AML-193 (cell line): ENCODE results near the gene GLRX2.
"Not testable (repeated sequence)": the region's sequence is repeated elsewhere in the genome, so short reads cannot be mapped to it uniquely, and the experiment has no call there.

Experiments used
- DNase-seq, 2 experiments: peaks; one replicate each; lab custom pipeline; 2025; lab: John Stamatoyannopoulos, UW

GLRX2 gene

DNA sequence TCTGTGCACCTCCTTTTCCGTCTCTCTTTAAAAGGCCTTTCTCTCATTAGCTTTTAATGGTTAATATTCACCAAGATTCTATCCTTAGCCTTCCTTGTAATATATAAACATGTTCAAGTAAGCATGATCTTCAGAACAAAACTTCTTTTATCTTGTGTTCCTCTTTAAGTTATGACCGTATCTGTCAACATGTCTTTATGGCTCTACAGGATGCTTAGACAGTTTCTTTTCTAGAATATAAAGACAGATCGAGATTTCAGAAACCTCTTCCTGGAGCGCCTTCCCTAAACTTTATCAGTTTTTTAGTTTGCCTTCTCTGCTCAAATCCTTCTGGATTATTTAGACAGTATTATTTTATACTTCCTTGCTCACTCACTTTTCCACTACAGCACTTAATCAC is 38.6 kb downstream of the GLRX2 start:
- no peak for DNase-seq

GRCh38 chr1:193065954-193066353 is 39.3 kb downstream of the GLRX2 start:
- no peak for DNase-seq

GRCh38 chr1:193062698-193063463 is 42.3 kb downstream of the GLRX2 start:
- DNase-seq = no peak

- DNase-seq = peak; percentile 43 to 52
These were observed 44.3 kb downstream of the GLRX2 start for GRCh38 chr1:193060938-193061337.

DNA sequence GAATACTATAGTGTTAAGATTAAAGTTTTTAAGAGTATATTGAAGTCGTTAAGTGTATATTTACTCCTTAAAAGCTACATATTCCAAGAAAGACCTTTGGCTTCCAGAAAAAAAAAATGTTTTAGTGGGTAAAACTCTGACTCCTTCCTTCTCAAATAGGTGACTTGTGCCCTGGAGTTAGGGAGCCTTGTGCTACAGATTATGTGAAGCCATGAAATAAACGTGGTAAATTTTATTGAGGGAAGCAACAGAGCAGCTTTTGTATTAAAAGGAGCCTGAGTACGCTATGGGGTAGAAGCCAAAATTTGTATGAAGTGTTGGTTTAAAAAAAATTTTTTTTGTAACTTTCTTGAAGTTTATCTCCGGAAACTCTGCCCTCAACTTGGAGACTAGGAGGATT is 44.8 kb downstream of the GLRX2 start:
- DNase-seq = no peak

- DNase-seq = no peak
These were observed 45.2 kb downstream of the GLRX2 start for GRCh38 chr1:193060115-193060403.

GRCh38 chr1:193059282-193060114 is 45.7 kb downstream of the GLRX2 start, which contains the start of the genes RO60 and UCHL5:
Gene RO60, plus strand, starts transcription at chr1:193059612. Its CDS starts 9,443 bp downstream, at chr1:193069055.
Gene UCHL5, minus strand, starts transcription at chr1:193059360. Its CDS starts 100 bp downstream, at chr1:193059260.
- DNase-seq = peak; percentile 96 to 97

DNA sequence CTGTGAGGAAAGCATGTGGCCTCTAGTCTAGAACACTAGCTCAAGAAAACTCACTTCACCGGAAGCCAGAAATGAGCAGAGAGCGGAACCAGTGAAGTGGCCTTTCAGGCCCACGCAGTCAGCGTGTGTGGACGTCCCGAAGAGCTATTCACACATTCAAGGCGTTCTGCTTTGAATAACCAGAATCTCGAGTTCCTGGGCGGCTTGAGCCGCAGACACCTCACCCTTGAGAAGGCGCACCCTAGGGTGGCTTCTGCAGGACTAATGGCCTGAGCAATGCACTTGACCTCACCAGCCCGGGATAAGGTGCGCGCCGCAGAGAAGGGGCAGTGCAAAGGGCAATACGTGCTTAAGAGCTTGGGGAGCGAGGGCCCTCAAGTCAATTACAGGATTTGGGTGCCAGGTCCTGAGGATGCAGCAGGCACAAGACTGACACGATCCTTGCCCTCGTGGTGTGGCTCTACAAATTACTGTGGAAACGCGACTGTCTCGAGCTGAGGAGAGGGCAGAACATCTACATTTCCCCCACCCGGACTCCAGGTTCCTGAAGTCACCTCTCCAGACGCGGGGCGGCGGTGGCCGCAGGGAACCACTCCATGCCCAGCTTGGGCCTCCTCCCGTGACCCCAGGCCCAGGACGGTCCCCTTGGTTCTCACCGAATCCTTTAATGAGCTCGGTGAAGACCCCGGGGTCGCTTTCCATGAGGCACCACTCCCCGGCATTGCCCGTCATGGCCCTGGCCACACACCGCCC is 46.5 kb downstream of the GLRX2 start:
- peak; percentile 58 to 71 for DNase-seq

DNA sequence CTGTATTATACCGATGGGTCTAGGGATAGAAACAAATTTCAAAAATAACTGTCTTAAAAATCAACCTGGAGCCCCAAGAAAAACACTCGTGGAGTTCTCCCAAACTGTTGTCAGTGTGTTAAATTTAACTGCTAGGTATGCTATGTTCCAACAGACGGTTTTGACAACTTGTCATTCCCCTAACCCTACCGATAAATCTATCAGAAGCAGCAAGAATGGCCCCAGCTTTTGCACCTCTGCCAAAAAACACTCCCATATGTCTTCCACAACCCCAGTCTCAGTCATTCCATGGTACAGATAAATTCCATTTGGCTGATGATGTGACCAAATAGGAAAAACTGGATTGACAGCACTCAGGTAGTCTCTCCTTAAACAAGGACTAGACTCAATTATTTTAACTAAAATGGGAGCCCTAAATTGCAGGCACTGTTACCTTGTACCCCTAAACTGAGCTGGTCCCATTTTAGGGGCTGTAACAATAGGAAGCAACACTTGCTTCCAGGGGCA is 51.0 kb downstream of the GLRX2 start:
- DNase-seq = no peak

GRCh38 chr1:193048913-193049312 is 56.3 kb downstream of the GLRX2 start:
- DNase-seq = not testable (repeated sequence)
